Endothelial cell (in vitro differentiated cells): ENCODE results near the gene PSKH1. TPM values are rescaled to one million over a fixed set of nuclear protein-coding genes. Genes with fewer than 3 reads are reported as not detected.

ENCODE experiments used
- DNase-seq: peaks from one replicate; pipeline ENCODE4 v3.0.0; 2021; ENCODE audit warnings: low spot score
- H3K27ac Mint-ChIP-seq: one replicate; pipeline ENCODE4 v1.8.0; 2021; ENCODE audit warnings: mixed read lengths, inconsistent platforms; ENCODE audit not compliant: unreplicated experiment
- H3K27me3 Mint-ChIP-seq: one replicate; pipeline ENCODE4 v1.8.0; 2021; ENCODE audit warnings: mild to moderate bottlenecking, moderate library complexity, mixed read lengths, inconsistent platforms; ENCODE audit not compliant: unreplicated experiment
- H3K36me3 Mint-ChIP-seq: one replicate; pipeline ENCODE4 v1.8.0; 2021; ENCODE audit warnings: mild to moderate bottlenecking, low read depth, mixed read lengths, inconsistent platforms; ENCODE audit not compliant: unreplicated experiment
- H3K4me1 Mint-ChIP-seq: one replicate; pipeline ENCODE4 v1.8.0; 2021; ENCODE audit warnings: mild to moderate bottlenecking, mixed read lengths, inconsistent platforms; ENCODE audit not compliant: unreplicated experiment
- H3K4me3 Mint-ChIP-seq: one replicate; pipeline ENCODE4 v1.8.0; 2021; ENCODE audit warnings: mild to moderate bottlenecking, mixed read lengths, inconsistent platforms; ENCODE audit not compliant: unreplicated experiment
- H3K9me3 Mint-ChIP-seq: one replicate; pipeline ENCODE4 v1.8.0; 2021; ENCODE audit warnings: mixed read lengths, inconsistent platforms; ENCODE audit not compliant: unreplicated experiment
- total RNA-seq: library from RNA; stranded (reverse); fragmentation: NEBNext Ultra II Directional; extraction: Animal tissue kit (Norgen Biotek cat#: 25700); gene quantifications from one replicate; pipeline ENCODE4 v1.2.1, GENCODE V29; 2021; ENCODE audit not compliant: unreplicated experiment
- TF ChIP-seq, protein P1 (sequence below): fragments of 200-600 bp; sonication (generic); IDR thresholded peaks from one replicate; pipeline ENCODE4 v1.5.0; 2021; ENCODE audit warnings: antibody characterized with exemption; ENCODE audit not compliant: unreplicated experiment

Gene PSKH1
- total RNA-seq, 1 donor from 2014 or later = 47.5 TPM

DNA sequence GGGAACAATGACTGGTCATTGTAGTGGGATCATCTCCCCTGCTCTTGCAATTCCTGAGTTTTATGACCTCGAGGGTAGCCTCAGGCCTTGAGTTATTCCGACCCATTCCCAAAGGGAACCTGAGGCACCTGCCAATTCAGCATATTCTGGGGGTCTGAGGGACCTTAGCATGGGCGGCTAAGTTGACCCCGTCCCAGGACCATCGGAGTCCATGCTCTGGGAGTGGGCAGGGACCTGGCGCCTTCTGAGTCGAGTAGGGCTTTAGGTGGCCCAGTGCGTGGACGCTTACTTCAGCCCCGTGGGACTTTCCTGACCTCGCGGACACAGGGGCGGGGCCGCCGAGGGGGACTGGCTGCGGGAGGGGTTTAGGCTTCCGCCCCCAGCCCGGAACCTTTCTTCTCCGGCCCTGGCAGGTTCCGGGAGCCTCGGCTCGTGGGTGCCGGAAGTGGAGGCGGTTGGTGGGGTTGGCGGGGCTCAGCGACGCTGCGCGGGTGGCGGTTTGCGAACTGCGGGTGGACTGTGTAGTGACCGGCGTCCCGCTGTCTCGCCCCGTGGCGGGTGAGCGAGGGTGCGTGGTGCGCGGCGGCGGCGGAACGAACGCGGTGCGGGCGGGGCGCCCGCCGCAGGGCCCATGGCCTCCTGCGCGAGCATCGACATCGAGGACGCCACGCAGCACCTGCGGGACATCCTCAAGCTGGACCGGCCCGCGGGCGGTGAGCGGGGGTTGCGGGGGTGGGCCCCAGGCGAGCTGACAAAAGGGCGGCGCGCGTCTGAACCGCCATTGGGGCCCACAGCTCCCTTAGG is 20.2 kb upstream of the PSKH1 start, which contains the start of gene EDC4:
EDC4 (plus strand) TSS at position 422 of the 804 bp plus-strand sequence; CDS start at position 632, 210 bp downstream.
- DNase-seq = peak; percentile 68
- H3K36me3 Mint-ChIP-seq = peaks cover 27% of the 10 kb centered on the region

DNA sequence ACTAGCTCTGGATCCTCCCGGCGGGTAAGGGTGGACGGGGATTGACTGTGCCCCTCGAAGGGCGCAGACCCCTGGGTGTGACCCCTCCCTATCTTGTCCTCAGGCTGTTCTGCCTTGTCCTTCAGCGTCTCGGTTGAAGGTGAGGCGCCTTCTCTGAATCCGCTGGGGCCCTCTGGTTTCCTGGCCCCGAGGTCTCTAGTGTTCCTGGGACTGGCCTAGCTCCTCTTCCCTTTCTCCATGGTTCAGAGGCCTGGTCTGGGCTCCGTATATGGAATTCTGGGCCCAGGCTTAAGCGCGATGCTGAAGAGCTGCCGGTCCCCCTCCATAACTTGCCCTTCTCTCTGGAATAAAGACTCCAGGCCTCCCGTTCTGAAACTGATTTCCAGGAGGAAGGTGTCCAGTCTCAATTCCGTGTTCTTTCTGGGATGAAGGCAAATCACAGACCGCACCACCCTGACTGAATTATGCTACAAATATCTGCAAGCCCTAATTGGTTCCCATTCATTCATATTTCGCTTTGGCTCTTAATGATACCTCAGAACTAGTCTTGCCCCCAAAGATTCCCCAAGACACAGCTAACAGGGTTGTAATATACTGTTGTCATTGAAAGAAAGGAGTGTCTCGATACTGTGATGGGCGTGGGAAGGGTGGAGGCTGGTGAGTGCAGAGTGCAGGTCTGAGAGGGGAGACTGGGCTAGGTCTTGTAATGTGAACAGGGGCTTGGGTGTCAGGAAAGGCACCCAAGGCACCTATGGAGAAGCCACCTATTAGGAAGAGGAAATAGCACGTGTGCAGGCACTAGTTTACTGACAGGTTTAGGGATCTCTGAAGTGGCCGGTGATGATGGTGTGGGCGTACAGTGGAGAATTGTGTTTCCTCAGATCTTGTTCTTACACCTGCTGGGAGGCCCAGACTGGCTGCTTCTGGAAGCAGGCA is 19.4 kb upstream of the PSKH1 start:
- peaks cover 15% of the 10 kb centered on the region for H3K27me3 Mint-ChIP-seq
- H3K4me3 Mint-ChIP-seq = peak overlapping the region; percentile 97
- H3K4me1 Mint-ChIP-seq = peaks cover 43% of the 10 kb centered on the region
- H3K9me3 Mint-ChIP-seq = no peaks in the 10 kb centered on the region
- TF ChIP-seq, protein P1, sequence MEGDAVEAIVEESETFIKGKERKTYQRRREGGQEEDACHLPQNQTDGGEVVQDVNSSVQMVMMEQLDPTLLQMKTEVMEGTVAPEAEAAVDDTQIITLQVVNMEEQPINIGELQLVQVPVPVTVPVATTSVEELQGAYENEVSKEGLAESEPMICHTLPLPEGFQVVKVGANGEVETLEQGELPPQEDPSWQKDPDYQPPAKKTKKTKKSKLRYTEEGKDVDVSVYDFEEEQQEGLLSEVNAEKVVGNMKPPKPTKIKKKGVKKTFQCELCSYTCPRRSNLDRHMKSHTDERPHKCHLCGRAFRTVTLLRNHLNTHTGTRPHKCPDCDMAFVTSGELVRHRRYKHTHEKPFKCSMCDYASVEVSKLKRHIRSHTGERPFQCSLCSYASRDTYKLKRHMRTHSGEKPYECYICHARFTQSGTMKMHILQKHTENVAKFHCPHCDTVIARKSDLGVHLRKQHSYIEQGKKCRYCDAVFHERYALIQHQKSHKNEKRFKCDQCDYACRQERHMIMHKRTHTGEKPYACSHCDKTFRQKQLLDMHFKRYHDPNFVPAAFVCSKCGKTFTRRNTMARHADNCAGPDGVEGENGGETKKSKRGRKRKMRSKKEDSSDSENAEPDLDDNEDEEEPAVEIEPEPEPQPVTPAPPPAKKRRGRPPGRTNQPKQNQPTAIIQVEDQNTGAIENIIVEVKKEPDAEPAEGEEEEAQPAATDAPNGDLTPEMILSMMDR = no peak
- H3K27ac Mint-ChIP-seq = peak overlapping the region; percentile 95
- no peak for DNase-seq
- H3K36me3 Mint-ChIP-seq = peaks cover 36% of the 10 kb centered on the region

More for the DNA sequence above, 20.2 kb upstream of the PSKH1 start, which contains the start of gene EDC4:
- Mint-ChIP-seq H3K27me3 (peaks cover 15% of the 10 kb centered on the region), H3K9me3 (no peaks in the 10 kb centered on the region), H3K27ac (peak within 1 kb of the TSS; percentile 95), H3K4me3 (peak within 1 kb of the TSS; percentile 97), H3K4me1 (peaks cover 43% of the 10 kb centered on the region)
- TF ChIP-seq, protein P1 = no peak

DNA sequence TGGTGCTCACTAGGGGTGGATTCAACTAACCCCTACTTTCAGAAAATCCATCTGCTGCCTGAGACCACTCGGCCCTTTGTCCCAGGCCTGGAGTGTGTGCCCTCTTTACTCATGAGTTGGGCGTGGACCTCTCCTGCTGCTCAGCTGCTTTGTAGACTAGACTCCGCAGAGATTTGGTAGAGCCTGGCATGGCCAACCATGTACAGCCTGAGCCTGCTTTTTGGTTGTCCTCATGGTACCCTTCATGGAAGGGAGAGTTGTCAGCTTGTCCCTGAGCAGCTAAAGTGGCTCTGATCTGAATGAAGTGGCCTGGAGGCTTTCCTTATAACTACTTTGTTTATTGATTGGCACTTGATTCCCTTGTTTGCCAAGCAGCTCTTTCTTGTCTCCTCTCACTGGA is 18.7 kb upstream of the PSKH1 start:
- peaks cover 42% of the 10 kb centered on the region for H3K36me3 Mint-ChIP-seq
- TF ChIP-seq, protein P1 = no peak
- H3K9me3 Mint-ChIP-seq = no peaks in the 10 kb centered on the region
- H3K27me3 Mint-ChIP-seq = peaks cover 15% of the 10 kb centered on the region
- DNase-seq = no peak
- peak overlapping the region; percentile 97 for H3K4me3 Mint-ChIP-seq
- peaks cover 43% of the 10 kb centered on the region for H3K4me1 Mint-ChIP-seq
- peak overlapping the region; percentile 41 for H3K27ac Mint-ChIP-seq

DNA sequence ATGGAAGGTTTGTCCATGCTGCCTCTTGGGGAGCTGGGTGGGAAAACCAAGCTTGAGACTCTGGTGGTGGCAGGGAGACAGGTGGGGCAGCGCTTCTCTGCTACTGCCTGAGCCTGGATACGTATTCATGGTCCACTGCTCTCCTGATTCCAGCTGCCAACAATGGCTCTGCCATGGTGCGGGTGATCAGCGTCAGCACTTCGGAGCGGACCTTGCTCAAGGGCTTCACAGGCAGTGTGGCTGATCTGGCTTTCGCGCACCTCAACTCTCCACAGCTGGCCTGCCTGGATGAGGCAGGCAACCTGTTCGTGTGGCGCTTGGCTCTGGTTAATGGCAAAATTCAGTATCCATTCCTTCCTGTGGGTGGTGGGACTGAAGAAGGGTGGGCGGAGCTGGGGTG is 16.0 kb upstream of the PSKH1 start:
- no peaks in the 10 kb centered on the region for H3K9me3 Mint-ChIP-seq
- TF ChIP-seq, protein P1 = no peak
- peaks cover 30% of the 10 kb centered on the region for H3K4me1 Mint-ChIP-seq
- DNase-seq = no peak
- H3K4me3 Mint-ChIP-seq = peak overlapping the region; percentile 56
- peaks cover 19% of the 10 kb centered on the region for H3K27me3 Mint-ChIP-seq
- H3K36me3 Mint-ChIP-seq = peaks cover 54% of the 10 kb centered on the region
- H3K27ac Mint-ChIP-seq = no peak overlapping the region
